ENCODE data around the gene RAB41. TPM values are rescaled to one million over a fixed set of nuclear protein-coding genes. Genes with fewer than 3 reads are reported as not detected.
"Not testable (repeated sequence)": the region's sequence is repeated elsewhere in the genome, so short reads cannot be mapped to it uniquely, and the experiment has no call there.

Gene RAB41
- total and polyA plus RNA-seq, 2 donors (not counting 1 experiment from before 2014, with no cell fraction given): not detected

DNA sequence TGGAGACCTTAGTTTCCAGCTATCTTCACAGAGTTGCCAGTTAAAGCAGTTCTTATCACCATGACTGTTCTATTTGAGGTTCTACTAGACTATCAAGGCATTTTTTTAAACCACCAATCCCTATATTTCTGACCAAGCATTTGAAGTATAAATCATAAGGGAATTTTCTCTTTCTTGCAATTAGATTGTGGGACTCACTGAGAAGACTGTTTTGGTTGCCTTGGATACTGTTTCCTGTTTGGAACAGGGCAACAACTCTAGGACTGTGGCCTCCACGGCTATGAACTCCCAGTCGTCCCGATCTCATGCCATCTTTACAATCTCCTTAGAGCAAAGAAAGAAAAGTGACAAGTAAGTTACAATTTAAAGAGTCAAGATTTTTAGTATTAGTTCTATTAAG, 19.7 kb downstream of the RAB41 start:
- Histone ChIP-seq H3K79me2 (ENCODE audit: control insufficient read depth, insufficient read depth, low read length) (peaks cover 1% of the 10 kb centered on the region), H3K4me1 (ENCODE audit: control insufficient read depth, extremely low read depth, insufficient read depth, low read length) (no peaks in the 10 kb centered on the region), H4K20me1 (ENCODE audit: control insufficient read depth, extremely low read depth, insufficient read depth, low read length) (no peaks in the 10 kb centered on the region), H3K4me2 (ENCODE audit: extremely low read depth, insufficient read depth, low read length) (no peak overlapping the region), H3K36me3 (ENCODE audit: control insufficient read depth, insufficient read depth, low read length) (no peaks in the 10 kb centered on the region), H3K27ac (ENCODE audit: insufficient read depth, low read length) (peak overlapping the region; percentile 70), H2AFZ (ENCODE audit: low read length) (peak overlapping the region; percentile 15), H3K9me3 (ENCODE audit: control insufficient read depth, insufficient read depth, low read depth, low read length) (no peaks in the 10 kb centered on the region), H3K27me3 (ENCODE audit: control insufficient read depth, insufficient read depth, low read length) (no peaks in the 10 kb centered on the region), H3K9ac (ENCODE audit: insufficient read depth, low read length) (no peak overlapping the region), H3K4me3 (replicated peaks in 1 of 4; ENCODE audit: control extremely low read depth in 1 of 4, insufficient read depth in 1 of 4, low read depth in 3 of 4, low read length in 4 of 4) (peak overlapping the region in 1 of 4 experiments; percentile 16)
- peak; percentile 24 to 61 for DNase-seq (ENCODE audit: low read depth in 2 of 2)
- no peak for TF ChIP-seq EZH2 (IDR thresholded peaks at IDR 0.05; ENCODE audit: low read length, missing control alignments)
- TF ChIP-seq, protein P1, sequence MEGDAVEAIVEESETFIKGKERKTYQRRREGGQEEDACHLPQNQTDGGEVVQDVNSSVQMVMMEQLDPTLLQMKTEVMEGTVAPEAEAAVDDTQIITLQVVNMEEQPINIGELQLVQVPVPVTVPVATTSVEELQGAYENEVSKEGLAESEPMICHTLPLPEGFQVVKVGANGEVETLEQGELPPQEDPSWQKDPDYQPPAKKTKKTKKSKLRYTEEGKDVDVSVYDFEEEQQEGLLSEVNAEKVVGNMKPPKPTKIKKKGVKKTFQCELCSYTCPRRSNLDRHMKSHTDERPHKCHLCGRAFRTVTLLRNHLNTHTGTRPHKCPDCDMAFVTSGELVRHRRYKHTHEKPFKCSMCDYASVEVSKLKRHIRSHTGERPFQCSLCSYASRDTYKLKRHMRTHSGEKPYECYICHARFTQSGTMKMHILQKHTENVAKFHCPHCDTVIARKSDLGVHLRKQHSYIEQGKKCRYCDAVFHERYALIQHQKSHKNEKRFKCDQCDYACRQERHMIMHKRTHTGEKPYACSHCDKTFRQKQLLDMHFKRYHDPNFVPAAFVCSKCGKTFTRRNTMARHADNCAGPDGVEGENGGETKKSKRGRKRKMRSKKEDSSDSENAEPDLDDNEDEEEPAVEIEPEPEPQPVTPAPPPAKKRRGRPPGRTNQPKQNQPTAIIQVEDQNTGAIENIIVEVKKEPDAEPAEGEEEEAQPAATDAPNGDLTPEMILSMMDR (conservative IDR thresholded peaks at IDR 0.05 in 1 of 2, IDR thresholded peaks at IDR 0.05 in 1 of 2; ENCODE audit: low read depth in 1 of 2, low read length in 2 of 2): no peak

DNA sequence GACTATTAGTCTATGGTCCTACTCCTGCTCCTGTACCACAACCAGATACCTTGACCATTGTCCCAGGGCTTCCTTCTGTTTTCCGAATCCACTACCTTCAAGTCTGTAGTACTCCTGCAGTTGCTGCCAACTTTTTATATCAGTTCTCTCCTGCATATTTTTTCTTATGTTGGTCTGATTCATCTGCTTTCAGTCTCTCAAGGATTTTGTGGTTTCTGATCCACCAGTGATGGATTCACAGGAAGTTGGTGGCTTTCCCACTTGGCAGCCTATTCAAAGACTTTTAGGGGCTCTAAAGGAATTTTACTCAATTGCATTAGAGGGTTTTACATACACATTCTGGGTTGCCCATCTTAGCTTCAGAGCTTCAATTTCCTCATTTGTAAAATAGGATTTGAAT, 31.5 kb downstream of the RAB41 start:
- Histone ChIP-seq H3K27me3 (ENCODE audit: control insufficient read depth, insufficient read depth, low read length) (no peaks in the 10 kb centered on the region), H3K4me2 (ENCODE audit: extremely low read depth, insufficient read depth, low read length) (peak overlapping the region; percentile 15), H4K20me1 (ENCODE audit: control insufficient read depth, extremely low read depth, insufficient read depth, low read length) (no peaks in the 10 kb centered on the region), H3K79me2 (ENCODE audit: control insufficient read depth, insufficient read depth, low read length) (peaks cover 6% of the 10 kb centered on the region), H3K4me3 (replicated peaks in 1 of 4; ENCODE audit: control extremely low read depth in 1 of 4, insufficient read depth in 1 of 4, low read depth in 3 of 4, low read length in 4 of 4) (no peak overlapping the region), H3K27ac (ENCODE audit: insufficient read depth, low read length) (no peak overlapping the region), H3K9ac (ENCODE audit: insufficient read depth, low read length) (no peak overlapping the region), H2AFZ (ENCODE audit: low read length) (no peak overlapping the region), H3K36me3 (ENCODE audit: control insufficient read depth, insufficient read depth, low read length) (no peaks in the 10 kb centered on the region), H3K9me3 (ENCODE audit: control insufficient read depth, insufficient read depth, low read depth, low read length) (no peaks in the 10 kb centered on the region), H3K4me1 (ENCODE audit: control insufficient read depth, extremely low read depth, insufficient read depth, low read length) (no peaks in the 10 kb centered on the region)
- TF ChIP-seq, protein P1 (conservative IDR thresholded peaks at IDR 0.05 in 1 of 2, IDR thresholded peaks at IDR 0.05 in 1 of 2; ENCODE audit: low read depth in 1 of 2, low read length in 2 of 2): no peak
- peak; percentile 9 to 77 for DNase-seq (ENCODE audit: low read depth in 2 of 2)

DNA sequence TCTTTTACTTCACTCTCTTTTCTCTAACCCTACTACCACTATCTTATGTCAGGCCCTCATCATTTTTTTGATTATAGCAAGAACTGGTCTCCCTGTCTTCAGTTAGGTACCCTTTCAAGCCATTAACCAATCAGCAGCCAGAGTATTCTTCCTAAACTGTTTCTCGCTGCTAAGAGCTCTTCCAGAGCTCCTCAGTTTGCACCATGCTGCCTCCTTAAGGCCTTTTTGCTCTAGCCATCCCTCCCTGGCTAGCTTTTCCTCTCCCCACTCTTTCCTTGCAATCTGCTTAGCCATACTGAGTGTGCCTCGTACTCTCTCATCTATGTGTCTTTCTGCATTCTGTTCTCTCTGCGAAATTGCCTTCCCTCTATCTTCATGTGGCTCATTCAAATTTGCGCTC, 40.8 kb downstream of the RAB41 start:
- TF ChIP-seq, protein P1 (conservative IDR thresholded peaks at IDR 0.05 in 1 of 2, IDR thresholded peaks at IDR 0.05 in 1 of 2; ENCODE audit: low read depth in 1 of 2, low read length in 2 of 2): no peak
- TF ChIP-seq EZH2 (IDR thresholded peaks at IDR 0.05; ENCODE audit: low read length, missing control alignments): no peak
- no peaks in the 10 kb centered on the region for H3K9me3 ChIP-seq (ENCODE audit: control insufficient read depth, insufficient read depth, low read depth, low read length)
- no peak overlapping the region for H3K4me3 ChIP-seq (replicated peaks in 1 of 4; ENCODE audit: control extremely low read depth in 1 of 4, insufficient read depth in 1 of 4, low read depth in 3 of 4, low read length in 4 of 4)
- H2AFZ ChIP-seq (ENCODE audit: low read length): no peak overlapping the region
- H3K36me3 ChIP-seq (ENCODE audit: control insufficient read depth, insufficient read depth, low read length): no peaks in the 10 kb centered on the region
- no peak overlapping the region for H3K27ac ChIP-seq (ENCODE audit: insufficient read depth, low read length)
- no peaks in the 10 kb centered on the region for H3K4me1 ChIP-seq (ENCODE audit: control insufficient read depth, extremely low read depth, insufficient read depth, low read length)
- H4K20me1 ChIP-seq (ENCODE audit: control insufficient read depth, extremely low read depth, insufficient read depth, low read length): no peaks in the 10 kb centered on the region
- H3K4me2 ChIP-seq (ENCODE audit: extremely low read depth, insufficient read depth, low read length): no peak overlapping the region
- H3K9ac ChIP-seq (ENCODE audit: insufficient read depth, low read length): no peak overlapping the region
- no peak for DNase-seq (ENCODE audit: low read depth in 2 of 2)
- H3K27me3 ChIP-seq (ENCODE audit: control insufficient read depth, insufficient read depth, low read length): no peaks in the 10 kb centered on the region
- no peaks in the 10 kb centered on the region for H3K79me2 ChIP-seq (ENCODE audit: control insufficient read depth, insufficient read depth, low read length)

DNA sequence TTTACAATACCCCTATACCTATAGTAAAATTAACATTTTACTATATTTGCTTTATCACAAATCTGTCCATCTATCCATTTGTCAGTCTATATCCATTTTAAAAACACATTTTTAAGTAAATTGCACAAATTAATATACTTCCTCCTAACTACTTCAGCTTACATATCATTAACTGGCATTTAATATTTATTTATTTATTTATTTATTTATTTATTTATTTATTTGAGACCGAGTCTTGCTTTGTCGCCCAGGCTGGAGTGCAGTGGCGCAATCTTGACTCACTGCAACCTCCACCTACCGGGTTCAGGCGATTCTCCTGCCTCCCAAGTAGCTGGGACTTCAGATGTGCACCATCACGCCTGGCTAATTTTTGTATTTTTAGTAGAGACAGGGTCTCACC, 41.7 kb downstream of the RAB41 start:
- not testable (repeated sequence) for H3K4me2 ChIP-seq (ENCODE audit: extremely low read depth, insufficient read depth, low read length); H3K36me3 ChIP-seq (ENCODE audit: control insufficient read depth, insufficient read depth, low read length); H3K9me3 ChIP-seq (ENCODE audit: control insufficient read depth, insufficient read depth, low read depth, low read length); H3K4me3 ChIP-seq (replicated peaks in 1 of 4; ENCODE audit: control extremely low read depth in 1 of 4, insufficient read depth in 1 of 4, low read depth in 3 of 4, low read length in 4 of 4); H3K4me1 ChIP-seq (ENCODE audit: control insufficient read depth, extremely low read depth, insufficient read depth, low read length); H2AFZ ChIP-seq (ENCODE audit: low read length); H3K9ac ChIP-seq (ENCODE audit: insufficient read depth, low read length); H4K20me1 ChIP-seq (ENCODE audit: control insufficient read depth, extremely low read depth, insufficient read depth, low read length); H3K27me3 ChIP-seq (ENCODE audit: control insufficient read depth, insufficient read depth, low read length); H3K79me2 ChIP-seq (ENCODE audit: control insufficient read depth, insufficient read depth, low read length); H3K27ac ChIP-seq (ENCODE audit: insufficient read depth, low read length); DNase-seq (ENCODE audit: low read depth in 2 of 2)

Measured in fibroblast of lung (primary cell).